Thyroid gland (tissue), 4 donors: Measurements from ENCODE around the gene SYNE4. TPM values are rescaled to one million over a fixed set of nuclear protein-coding genes. Genes with fewer than 3 reads are reported as not detected.

Experiments used
- DNase-seq, 2 donors: peaks; one replicate each; pipeline ENCODE4 v3.0.0-alpha.2; 2019
- H3K27ac ChIP-seq, 3 donors: fragments of 200-600 bp; sonication (generic); 1 replicate in 2 of 3; 2 replicates in 1 of 3; pipeline ENCODE4 v1.5.1; 2016 to 2019; ENCODE audit warnings: mild to moderate bottlenecking in 1 of 3, moderate library complexity in 1 of 3
- H3K27me3 ChIP-seq: fragments of 200-600 bp; sonication (generic); one replicate; pipeline ENCODE4 v1.5.1; 2019
- H3K36me3 ChIP-seq, 2 donors: fragments of 200-600 bp; sonication (generic); one replicate each; pipeline ENCODE4 v1.5.1; 2016 to 2019
- H3K4me1 ChIP-seq, 2 donors: fragments of 200-600 bp; sonication (generic); one replicate each; pipeline ENCODE4 v1.5.1; 2017 to 2019
- H3K4me3 ChIP-seq, 3 donors: fragments of 200-600 bp; sonication (generic); replicated peaks in 1 of 3; 1 replicate in 2 of 3; 2 replicates in 1 of 3; pipeline ENCODE4 v1.5.1; 2016; ENCODE audit warnings: mild to moderate bottlenecking in 1 of 3
- H3K9me3 ChIP-seq: fragments of 200-600 bp; sonication (generic); one replicate; pipeline ENCODE4 v1.5.1; 2017
- CTCF ChIP-seq, 6 experiments: fragments of 200-600 bp in 3 of 6; fragments of 450-650 bp in 3 of 6; sonication (generic) in 3 of 6; IDR thresholded peaks; one replicate each; pipeline ENCODE4 v1.5.1; 2016 to 2019; ENCODE audit warnings: antibody characterized with exemption in 6 of 6, mild to moderate bottlenecking in 2 of 6, inconsistent platforms in 1 of 6, moderate library complexity in 1 of 6
- POLR2A ChIP-seq, 2 donors: fragments of 450-650 bp; IDR thresholded peaks; one replicate each; pipeline ENCODE4 v1.6.1; 2017; ENCODE audit warnings: antibody characterized with exemption in 2 of 2, mild to moderate bottlenecking in 2 of 2, moderate library complexity in 1 of 2
- WGBS, 2 donors: methylation state at CpG; one replicate each; pipeline ENCODE4 v1.1.5; 2017; 5-methylcytosine and 5-hydroxymethylcytosine counted together
- intact Hi-C: fragments of 100-400 bp; cut with DNase I; formaldehyde crosslinking; loops from one replicate; pipeline ENCODE4 v1.15.1; 2023
- total RNA-seq, 4 donors: library from RNA; depleted of rRNA; stranded (reverse); fragments of >200 nt; gene quantifications; one replicate each; pipeline ENCODE4 v1.2.3, GENCODE V29; 2016

SYNE4 gene
- total RNA-seq, 4 donors from 2014 or later = 9.7 to 15.4 (median 12.6) TPM

- no peak for TF ChIP-seq CTCF (IDR thresholded peaks at IDR 0.05)
- no peak for TF ChIP-seq POLR2A (IDR thresholded peaks at IDR 0.05)
- no peaks in the 10 kb centered on the region for H3K36me3 ChIP-seq
- no peaks in the 10 kb centered on the region for H3K9me3 ChIP-seq
- peaks cover 11 to 21% of the 10 kb centered on the region in 2 donors for H3K4me1 ChIP-seq
- DNase-seq = no peak
- no peak overlapping the region for H3K27ac ChIP-seq
- peaks cover 18% of the 10 kb centered on the region for H3K27me3 ChIP-seq
- 83 to 94% methylated on average over 4 of the region's 4 CpGs for WGBS, 2 donors
- H3K4me3 ChIP-seq = no peak overlapping the region
- intact Hi-C loops = no loop called here
Observed at GRCh38 chr19:35990156-35990555, 18.5 kb downstream of the SYNE4 start.

- intact Hi-C loops = no loop called here
- Histone ChIP-seq H3K27ac (no peak overlapping the region), H3K4me1 (peaks cover 7 to 13% of the 10 kb centered on the region in 2 donors), H3K4me3 (no peak overlapping the region), H3K9me3 (no peaks in the 10 kb centered on the region), H3K36me3 (no peaks in the 10 kb centered on the region), H3K27me3 (peaks cover 18% of the 10 kb centered on the region)
- WGBS, 2 donors = 95% methylated on average over 3 of the region's 3 CpGs
- TF ChIP-seq POLR2A (IDR thresholded peaks at IDR 0.05) (no peak), CTCF (IDR thresholded peaks at IDR 0.05) (no peak)
- DNase-seq = no peak
Observed at GRCh38 chr19:35988824-35989223, 19.8 kb downstream of the SYNE4 start.

GRCh38 chr19:35987571-35987896 lies 21.1 kb downstream of the SYNE4 start:
- no peaks in the 10 kb centered on the region for H3K36me3 ChIP-seq
- peaks cover 7 to 12% of the 10 kb centered on the region in 2 donors for H3K4me1 ChIP-seq
- no peak overlapping the region for H3K4me3 ChIP-seq
- no peaks in the 10 kb centered on the region for H3K9me3 ChIP-seq
- TF ChIP-seq POLR2A (IDR thresholded peaks at IDR 0.05) = no peak
- TF ChIP-seq CTCF (IDR thresholded peaks at IDR 0.05) = no peak
- WGBS, 2 donors = 36 to 46% methylated on average over 8 of the region's 8 CpGs
- H3K27ac ChIP-seq = no peak overlapping the region
- DNase-seq = no peak
- intact Hi-C loops = no loop called here
- peaks cover 18% of the 10 kb centered on the region for H3K27me3 ChIP-seq

GRCh38 chr19:35986664-35987570 lies 21.7 kb downstream of the SYNE4 start:
- peak; percentile 7 to 26 for DNase-seq

More at GRCh38 chr19:35986664-35987570, 21.7 kb downstream of the SYNE4 start:
- Histone ChIP-seq H3K4me3 (no peak overlapping the region), H3K9me3 (no peaks in the 10 kb centered on the region), H3K27me3 (peaks cover 18% of the 10 kb centered on the region), H3K27ac (no peak overlapping the region), H3K4me1 (peaks cover 7 to 12% of the 10 kb centered on the region in 2 donors), H3K36me3 (no peaks in the 10 kb centered on the region)
- no peak for TF ChIP-seq CTCF (IDR thresholded peaks at IDR 0.05)
- TF ChIP-seq POLR2A (IDR thresholded peaks at IDR 0.05) = no peak
- 9 to 10% methylated on average over 44 to 52 of the region's 54 CpGs for WGBS, 2 donors
- intact Hi-C loops = no loop called here
